K562 (cell line): ENCODE data around the gene CCP110. TPM values are rescaled to one million over a fixed set of nuclear protein-coding genes. Genes with fewer than 3 reads are reported as not detected.

Experiments used
- ATAC-seq: fragments of 200-7000 bp; cut with Tn5 transposase; 3 replicates; pipeline ENCODE4 v1.9.1; 2020; ENCODE audit warnings: moderate library complexity
- BruUV-seq: library from RNA; stranded (reverse); fragments of 400-500 nt; replicated peaks from 2 replicates; lab custom pipeline; 2021; lab: Mats Ljungman, UMichigan
- CTCF ChIA-PET: fragments of 300-600 bp; formaldehyde crosslinking; extraction: SDS; loops from one replicate; lab custom pipeline; 2021; ENCODE audit warnings: low intra/inter-chr PET ratio; lab: Yijun Ruan, JAX
- POLR2A ChIA-PET: fragments of 300-600, 350-650 bp; sonication (Branson Sonifier 250); formaldehyde crosslinking; extraction: SDS; loops from one replicate; lab custom pipeline; 2021; ENCODE audit warnings: antibody characterized with exemption, inconsistent platforms; lab: Yijun Ruan, JAX
- DNase-seq, 4 experiments: peaks; one replicate each; pipeline versions ENCODE4 v3.0.0 to v3.0.0-alpha.2; 2011 to 2018; ENCODE audit warnings: low spot score in 3 of 4, mixed read lengths in 3 of 4; ENCODE audit errors: extremely low read depth in 1 of 4
- FAIRE-seq: peaks from 2 replicates; lab custom pipeline; 2011; peaks lifted over from hg19 to GRCh38; lab: Jason Lieb, UNC
- H2AFZ ChIP-seq: 2 replicates; pipeline ENCODE4 v1.6.0; 2011; ENCODE audit warnings: low read depth, low read length, control low read depth, inconsistent platforms
- H3K27ac ChIP-seq: fragments of 200-600 bp; 3 replicates; pipeline ENCODE4 v1.8.0; 2011; ENCODE audit warnings: low read depth, mild to moderate bottlenecking, control low read depth, inconsistent platforms, low read length, moderate library complexity, mixed read lengths; ENCODE audit errors: extremely low read depth
- H3K27me3 ChIP-seq, 2 experiments: fragments of 300-600 bp in 1 of 2; 2 replicates in 1 of 2; 3 replicates in 1 of 2; pipeline versions ENCODE4 v1.6.0 to v1.8.0; 2011; ENCODE audit warnings: inconsistent platforms in 2 of 2, low read length in 2 of 2, mild to moderate bottlenecking in 1 of 2, mixed read lengths in 1 of 2, moderate library complexity in 1 of 2; ENCODE audit not compliant: control insufficient read depth in 2 of 2, insufficient read depth in 2 of 2
- H3K36me3 ChIP-seq: fragments of 300-600 bp; 3 replicates; pipeline ENCODE4 v1.8.0; 2011; ENCODE audit warnings: mild to moderate bottlenecking, low read length, inconsistent platforms; ENCODE audit not compliant: control insufficient read depth, insufficient read depth
- H3K4me1 ChIP-seq, 2 experiments: fragments of 200-600 bp in 1 of 2; replicated peaks in 1 of 2; 2 replicates in 1 of 2; 3 replicates in 1 of 2; pipeline versions ENCODE4 v1.5.1 to v1.8.0; 2011; ENCODE audit warnings: inconsistent platforms in 2 of 2, low read length in 2 of 2, mild to moderate bottlenecking in 1 of 2, mixed read lengths in 1 of 2, moderate library complexity in 1 of 2; ENCODE audit not compliant: control insufficient read depth in 2 of 2, insufficient read depth in 2 of 2
- H3K4me2 ChIP-seq: 2 replicates; pipeline ENCODE4 v1.6.1; 2011; ENCODE audit warnings: low read length, control low read depth, inconsistent platforms, mixed read lengths; ENCODE audit not compliant: insufficient read depth
- H3K4me3 ChIP-seq: fragments of 200-600 bp; sonication (generic), shearing (Covaris generic); 2 replicates; pipeline ENCODE4 v1.5.1; 2016; ENCODE audit warnings: control low read depth, inconsistent platforms
- H3K79me2 ChIP-seq: fragments of 200-600 bp; 3 replicates; pipeline ENCODE4 v1.8.0; 2011; ENCODE audit warnings: low read length, inconsistent platforms; ENCODE audit not compliant: control insufficient read depth, insufficient read depth
- H3K9ac ChIP-seq, 2 experiments: 2 replicates each; pipeline versions ENCODE4 v1.6.0 to v1.6.1; 2011; ENCODE audit warnings: low read depth in 2 of 2, low read length in 2 of 2, control low read depth in 1 of 2, inconsistent platforms in 1 of 2, mild to moderate bottlenecking in 1 of 2, mixed read lengths in 1 of 2; ENCODE audit not compliant: insufficient read depth in 1 of 2
- H3K9me1 ChIP-seq: one replicate; pipeline ENCODE4 v1.6.0; 2011; ENCODE audit warnings: inconsistent platforms, mild to moderate bottlenecking, low read length, moderate library complexity; ENCODE audit not compliant: control insufficient read depth, insufficient read depth
- H3K9me3 ChIP-seq: replicated peaks from 2 replicates; pipeline ENCODE4 v1.5.1; 2011; ENCODE audit warnings: low read depth, low read length, inconsistent platforms; ENCODE audit not compliant: control insufficient read depth, insufficient read depth
- H4K20me1 ChIP-seq: replicated peaks from 2 replicates; pipeline ENCODE4 v1.6.1; 2011; ENCODE audit warnings: low read length, inconsistent platforms, mixed read lengths; ENCODE audit not compliant: control insufficient read depth, insufficient read depth
- BHLHE40 ChIP-seq: IDR thresholded peaks from 2 replicates; pipeline ENCODE4 v1.6.1; 2011; ENCODE audit warnings: low read length, improper control_type of control experiment
- E2F4 ChIP-seq: sonication (generic); formaldehyde crosslinking; IDR thresholded peaks from 2 replicates; pipeline ENCODE4 v1.8.0; 2022; ENCODE audit warnings: mild to moderate bottlenecking, low read depth, missing genetic modification reagents
- FOXO4 ChIP-seq: fragments of 450-650 bp; formaldehyde crosslinking; IDR thresholded peaks from 2 replicates; pipeline ENCODE4 v1.4.0; 2020; ENCODE audit warnings: mild to moderate bottlenecking, moderate library complexity
- NKRF ChIP-seq: fragments of 450-650 bp; IDR thresholded peaks from 2 replicates; pipeline ENCODE4 v1.6.1; 2016; ENCODE audit warnings: borderline replicate concordance
- PML ChIP-seq: IDR thresholded peaks from 2 replicates; pipeline ENCODE4 v1.6.1; 2012; ENCODE audit warnings: low read length, inconsistent platforms
- RCOR1 ChIP-seq, 2 experiments: IDR thresholded peaks; 2 replicates each; pipeline ENCODE4 v1.6.1; 2012; ENCODE audit warnings: low read depth in 2 of 2, low read length in 2 of 2, borderline replicate concordance in 1 of 2, improper control_type of control experiment in 1 of 2
- SOX6 ChIP-seq: fragments of 450-650 bp; IDR thresholded peaks from 2 replicates; pipeline ENCODE4 v1.6.1; 2014; ENCODE audit warnings: mild to moderate bottlenecking
- TOE1 ChIP-seq, 2 experiments: fragments of 450-650 bp in 1 of 2; sonication (generic) in 1 of 2; formaldehyde crosslinking in 1 of 2; IDR thresholded peaks; 2 replicates each; pipeline versions ENCODE4 v1.7.1 to v1.8.0; 2016 to 2022; ENCODE audit warnings: borderline replicate concordance in 2 of 2, mild to moderate bottlenecking in 2 of 2, antibody characterized with exemption in 1 of 2, inconsistent platforms in 1 of 2, low read depth in 1 of 2, missing genetic modification reagents in 1 of 2, moderate library complexity in 1 of 2
- ZFP36 ChIP-seq: fragments of 150-350 bp; IDR thresholded peaks from 2 replicates; pipeline ENCODE4 v1.6.1; 2018; ENCODE audit warnings: low read length, low read depth; ENCODE audit not compliant: partially characterized antibody
- WGBS: fragments of 100-300 bp; shearing (Covaris generic); methylation state at CpG from one replicate; pipeline ENCODE4 v1.1.6; 2016; ENCODE audit warnings: low coverage, mixed read lengths; ENCODE audit not compliant: insufficient coverage; ENCODE audit errors: missing lambda C conversion rate; 5-methylcytosine and 5-hydroxymethylcytosine counted together
- in situ Hi-C: fragments of 300-500 bp; cut with MboI; formaldehyde crosslinking; loops from 4 replicates; pipeline ENCODE4 v1.15.0; 2018; ENCODE audit warnings: inconsistent platforms, mixed read lengths
- intact Hi-C: fragments of 100-400 bp; cut with micrococcal nuclease; formaldehyde crosslinking; loops from 2 replicates; pipeline ENCODE4 v1.14.2; 2022
- polyA plus RNA-seq, 8 experiments: library from polyadenylated mRNA; depleted of rRNA in 4 of 8; stranded (reverse) in 5 of 8; unstranded in 3 of 8; fragments of >200 nt; fragmentation: Nextera tagmentation in 2 of 8; fragmentation: Illumina TruSeq in 1 of 8; extraction: Ambion mirVana in 2 of 8; extraction: Trizol in 1 of 8; gene quantifications; 2 replicates each; pipeline versions ENCODE4 v1.2.1 to v1.2.3, GENCODE V29; 2011 to 2014; ENCODE audit warnings: inconsistent platforms in 1 of 8, missing spikeins in 1 of 8
- total RNA-seq, 7 experiments: library from RNA; depleted of rRNA in 6 of 7; stranded (reverse); fragments of >200 nt in 6 of 7; fragmentation: Illumina TruSeq in 2 of 7; extraction: Trizol in 2 of 7; gene quantifications; 2 replicates each; pipeline versions ENCODE4 v1.2.1 to v1.2.3, GENCODE V29; 2011 to 2021; ENCODE audit warnings: low replicate concordance in 1 of 7

The CCP110 gene
- total and polyA plus RNA-seq, 9 of the 15 experiments (the other 6 are each of a cell fraction or from before 2014, with no cell fraction given) = 3.5 to 16.1 (median 12.1) TPM

- Histone ChIP-seq H3K9me1 (no peaks in the 10 kb centered on the region), H3K9me3 (no peaks in the 10 kb centered on the region), H4K20me1 (no peaks in the 10 kb centered on the region), H3K4me1 (peaks cover 2 to 4% of the 10 kb centered on the region in 2 experiments; a peak in 2 of 5 replicates), H3K27me3 (no peaks in the 10 kb centered on the region; a peak in 1 of 5 replicates), H3K4me3 (no peak overlapping the region), H3K79me2 (no peaks in the 10 kb centered on the region), H3K36me3 (no peaks in the 10 kb centered on the region; the same call in 2 of the 3 replicates), H2AFZ (no peak overlapping the region), H3K9ac (no peak overlapping the region), H3K4me2 (no peak overlapping the region), H3K27ac (no peak overlapping the region)
- ATAC-seq = no peak
- 54% methylated on average over 3 of the region's 3 CpGs for WGBS
- intact Hi-C loops (no loop called here), in situ Hi-C loops (no loop called here)
- CTCF ChIA-PET = no interaction called here
- DNase-seq = no peak
- no TSS peak for BruUV-seq
- TF ChIP-seq RCOR1 (IDR thresholded peaks at IDR 0.05; ENCODE audit: borderline replicate concordance in 1 of 2, low read depth in 2 of 2, low read length in 2 of 2) (no peak), E2F4 (no peak), ZFP36 (no peak), TOE1 (IDR thresholded peaks at IDR 0.05; ENCODE audit: borderline replicate concordance) (no peak), TOE1 (CRISPR knock-in tag; IDR thresholded peaks at IDR 0.05; ENCODE audit: borderline replicate concordance, low read depth) (no peak), PML (no peak), SOX6 (no peak), BHLHE40 (no peak), FOXO4 (CRISPR knock-in tag) (no peak), NKRF (no peak)
- POLR2A ChIA-PET = no interaction called here
- FAIRE-seq = no peak
Observed at GRCh38 chr16:19479302-19479721, 44.4 kb upstream of the CCP110 start.
